H7 (cell line): Measurements from ENCODE around the gene SLAMF9. TPM values are rescaled to one million over a fixed set of nuclear protein-coding genes. Genes with fewer than 3 reads are reported as not detected.

ENCODE experiments used
- DNase-seq: peaks from one replicate; pipeline ENCODE4 v3.0.0; 2012
- H3K27me3 ChIP-seq: 2 replicates; pipeline ENCODE4 v1.6.0; 2011; ENCODE audit warnings: mild to moderate bottlenecking, low read length; ENCODE audit not compliant: control insufficient read depth, insufficient read depth
- H3K36me3 ChIP-seq: replicated peaks from 2 replicates; pipeline ENCODE4 v1.5.1; 2011; ENCODE audit warnings: low read length; ENCODE audit not compliant: control insufficient read depth, insufficient read depth
- H3K4me3 ChIP-seq: 2 replicates; pipeline ENCODE4 v1.5.1; 2011; ENCODE audit warnings: low read depth, mild to moderate bottlenecking, control low read depth, low read length, moderate library complexity; ENCODE audit not compliant: insufficient read depth
- total RNA-seq: library from RNA; depleted of rRNA; stranded (reverse); fragments of >200 nt; shearing (Covaris generic); gene quantifications from 2 replicates; pipeline ENCODE4 v1.2.3, GENCODE V29; 2014

Gene SLAMF9
- total RNA-seq, 1 experiment from 2014 or later: not detected

DNA sequence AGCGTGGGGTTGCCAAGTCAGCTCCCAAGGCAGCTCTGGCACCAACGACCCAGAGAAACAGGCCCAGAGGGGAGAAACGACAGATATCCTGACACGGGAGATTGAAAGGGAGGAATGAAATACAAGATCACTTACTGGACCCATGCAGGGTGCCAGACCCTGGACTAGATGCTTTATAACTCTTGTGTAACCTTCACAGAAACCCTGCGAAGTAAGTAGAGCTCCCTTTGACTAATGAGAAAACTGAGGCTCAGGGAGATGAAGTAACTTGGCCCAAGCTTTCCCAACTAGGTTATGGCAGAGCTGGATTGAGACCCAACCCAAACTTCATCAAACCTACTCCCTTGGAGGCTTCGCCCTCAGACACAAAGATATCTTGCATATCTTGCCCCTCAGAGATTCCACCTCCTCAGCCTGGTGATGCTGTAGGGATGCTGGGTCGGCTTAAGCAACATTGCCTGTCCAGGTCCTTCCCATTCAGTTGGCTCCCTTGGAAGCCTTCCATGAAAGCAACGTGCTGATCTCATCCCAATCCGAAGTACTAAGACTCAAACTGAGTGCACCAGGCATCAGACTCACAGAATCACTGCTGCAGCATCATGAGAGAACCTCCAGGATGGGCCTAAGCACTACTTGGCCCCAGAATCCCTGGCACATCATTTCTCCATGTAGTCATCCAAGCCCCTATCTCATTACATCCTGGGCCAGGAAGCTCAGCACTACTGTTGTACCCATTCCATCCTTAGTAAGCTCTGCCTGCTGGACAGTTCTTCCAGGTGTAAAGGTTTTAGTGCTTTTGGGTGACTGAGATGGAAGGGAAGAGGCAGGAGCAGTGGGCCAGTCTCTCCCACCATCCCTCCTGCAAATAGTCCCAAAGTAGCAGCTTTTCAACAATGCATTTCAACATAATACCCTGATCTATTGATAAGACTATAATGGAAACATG, 7.5 kb downstream of the SLAMF9 start:
- DNase-seq: no peak
- H3K4me3 ChIP-seq: peak overlapping the region; percentile 73
- H3K36me3 ChIP-seq: no peaks in the 10 kb centered on the region
- peaks cover 10% of the 10 kb centered on the region; the same call in 1 of the 2 replicates for H3K27me3 ChIP-seq

DNA sequence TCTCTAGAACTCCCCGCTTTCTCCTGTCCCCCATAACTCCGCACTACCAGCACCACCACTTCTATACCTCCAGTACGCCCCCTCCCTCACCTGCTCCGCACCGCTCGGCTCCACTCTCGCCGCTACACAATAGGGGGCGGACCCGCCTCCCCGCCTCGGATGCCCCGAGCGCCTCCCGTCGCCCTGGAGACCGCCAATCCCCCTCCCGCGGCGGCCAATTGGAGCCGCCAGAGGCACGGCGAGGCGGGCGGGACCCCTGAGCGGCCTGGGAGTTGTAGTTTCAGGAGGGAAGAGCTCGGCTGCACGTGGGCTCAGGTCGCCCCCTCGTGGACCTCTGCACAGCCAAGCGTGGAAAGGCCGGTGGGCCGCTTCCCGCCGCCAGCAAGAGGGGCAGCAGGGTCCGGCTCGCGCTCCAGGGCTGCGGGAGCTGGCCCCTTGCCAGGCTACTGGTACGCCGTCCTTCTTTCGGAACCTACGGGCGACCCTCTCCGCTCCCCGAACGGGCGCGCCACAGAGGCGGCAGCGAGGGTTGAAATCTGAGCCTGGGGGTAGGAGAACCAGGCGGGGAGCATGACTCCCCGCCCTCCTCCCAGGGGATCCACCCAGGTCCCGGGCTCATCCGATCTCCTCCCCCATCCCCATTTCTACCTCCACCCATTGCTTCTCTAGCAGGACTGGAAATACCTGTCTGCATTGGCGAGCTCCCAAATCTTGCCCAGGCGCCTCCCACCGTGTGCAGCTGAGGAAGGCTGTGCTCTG, 8.4 kb downstream of the SLAMF9 start, which contains the start of gene IGSF9:
TSS of gene IGSF9 (minus strand) at position 131 of the 759 bp plus-strand sequence. CDS start 2,159 bp downstream, outside the sequence.
- Histone ChIP-seq H3K4me3 (peak within 1 kb of the TSS; percentile 73), H3K36me3 (no peaks in the 10 kb centered on the region; the same call in 1 of the 2 replicates), H3K27me3 (peaks cover 10% of the 10 kb centered on the region; the same call in 1 of the 2 replicates)
- peak; percentile 98 for DNase-seq

- H3K4me3 ChIP-seq: peak overlapping the region; percentile 73
- peak; percentile 72 for DNase-seq
- H3K27me3 ChIP-seq: peaks cover 10% of the 10 kb centered on the region; the same call in 1 of the 2 replicates
- H3K36me3 ChIP-seq: no peaks in the 10 kb centered on the region; the same call in none of the 2 replicates
Measured at GRCh38 chr1:159944623-159945455, 9.2 kb downstream of the SLAMF9 start.

- Histone ChIP-seq H3K4me3 (no peak overlapping the region), H3K27me3 (peaks cover 10% of the 10 kb centered on the region; the same call in 1 of the 2 replicates), H3K36me3 (no peaks in the 10 kb centered on the region; the same call in none of the 2 replicates)
- DNase-seq: peak; percentile 54
Measured at GRCh38 chr1:159943908-159944622, 10.0 kb downstream of the SLAMF9 start.

- Histone ChIP-seq H3K36me3 (no peaks in the 10 kb centered on the region; the same call in none of the 2 replicates), H3K27me3 (peaks cover 10% of the 10 kb centered on the region; the same call in 1 of the 2 replicates), H3K4me3 (no peak overlapping the region)
- DNase-seq: no peak
Measured at GRCh38 chr1:159943278-159943640, 10.8 kb downstream of the SLAMF9 start.

DNA sequence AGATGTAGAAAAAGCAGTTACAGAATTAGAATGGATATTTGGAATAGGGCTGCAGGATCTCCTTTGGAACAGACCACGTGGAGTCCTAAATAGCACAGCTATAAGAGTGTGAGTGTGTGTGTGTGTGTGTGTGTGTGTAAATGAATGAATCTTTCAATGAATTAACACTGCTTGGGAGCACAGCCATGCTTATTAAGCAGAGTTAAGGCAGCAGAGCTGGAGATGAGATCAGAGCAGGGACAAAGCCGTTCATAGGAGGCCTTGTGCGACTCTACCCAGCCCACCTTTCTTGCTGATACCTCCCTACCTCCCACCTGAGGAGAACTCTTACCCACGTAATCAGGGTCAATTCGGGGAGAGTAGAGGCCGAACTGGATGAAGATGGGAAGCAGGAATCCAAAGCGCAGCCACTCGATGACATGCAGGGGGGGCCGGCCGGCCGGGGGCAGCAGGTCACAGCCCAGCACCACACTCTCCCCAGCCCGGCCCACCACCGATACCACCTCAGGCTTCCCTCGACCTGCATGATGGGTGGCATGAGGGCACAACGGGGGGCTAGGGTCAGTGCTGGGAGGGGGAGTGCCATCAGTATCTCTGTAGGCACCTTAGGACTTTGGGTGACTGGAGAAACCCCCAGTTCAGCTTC, 11.3 kb downstream of the SLAMF9 start:
- DNase-seq: peak; percentile 29
- Histone ChIP-seq H3K4me3 (no peak overlapping the region), H3K27me3 (peaks cover 10% of the 10 kb centered on the region; the same call in 1 of the 2 replicates), H3K36me3 (no peaks in the 10 kb centered on the region; the same call in none of the 2 replicates)

- Histone ChIP-seq H3K27me3 (peaks cover 10% of the 10 kb centered on the region; the same call in 1 of the 2 replicates), H3K4me3 (no peak overlapping the region), H3K36me3 (no peaks in the 10 kb centered on the region; the same call in none of the 2 replicates)
- peak; percentile 77 for DNase-seq
Measured at GRCh38 chr1:159941591-159942560, 12.2 kb downstream of the SLAMF9 start.

DNA sequence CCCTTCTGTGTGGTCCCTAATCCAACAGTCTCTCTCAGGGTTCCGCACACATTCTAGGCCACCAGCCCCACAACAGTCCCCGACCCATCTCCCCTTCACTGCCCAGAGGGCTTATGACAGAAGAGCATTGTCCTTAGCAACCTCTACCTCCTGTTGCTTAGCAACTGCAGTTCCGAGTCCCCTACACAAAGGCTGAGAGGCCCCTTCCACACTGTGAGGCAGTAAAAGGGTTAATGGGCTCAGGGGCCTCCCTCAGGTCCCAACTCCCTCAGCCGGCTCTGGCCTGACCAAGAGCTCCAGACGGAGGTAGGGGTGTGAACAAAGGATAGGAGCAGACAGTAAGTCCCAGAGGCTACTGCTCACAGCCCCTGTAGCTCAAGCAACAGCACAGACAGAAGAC, 12.9 kb downstream of the SLAMF9 start:
- DNase-seq: peak; percentile 65
- Histone ChIP-seq H3K27me3 (peaks cover 7% of the 10 kb centered on the region; the same call in 1 of the 2 replicates), H3K4me3 (no peak overlapping the region), H3K36me3 (no peaks in the 10 kb centered on the region; the same call in none of the 2 replicates)

- Histone ChIP-seq H3K4me3 (no peak overlapping the region), H3K36me3 (no peaks in the 10 kb centered on the region; the same call in none of the 2 replicates), H3K27me3 (peaks cover 7% of the 10 kb centered on the region; the same call in 1 of the 2 replicates)
- peak; percentile 19 for DNase-seq
Measured at GRCh38 chr1:159940006-159940620, 13.9 kb downstream of the SLAMF9 start.

DNA sequence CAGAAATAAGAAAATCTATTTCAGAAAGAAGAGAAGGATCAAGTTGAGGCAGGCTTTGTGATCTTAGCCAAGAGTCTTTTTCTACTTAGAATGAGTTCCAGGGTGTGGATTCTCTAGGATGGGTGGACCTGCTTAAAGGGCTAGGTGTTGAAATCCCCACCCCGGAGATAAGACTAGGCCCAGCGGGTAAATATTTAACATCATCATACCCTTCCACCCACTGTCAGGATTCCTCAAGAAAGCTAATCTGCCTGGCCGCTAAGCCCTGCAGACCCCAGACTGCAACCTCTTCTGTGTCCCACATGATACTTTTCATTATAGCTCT, 14.4 kb downstream of the SLAMF9 start:
- Histone ChIP-seq H3K4me3 (no peak overlapping the region), H3K36me3 (no peaks in the 10 kb centered on the region; the same call in none of the 2 replicates)
- peak; percentile 18 for DNase-seq

GRCh38 chr1:159938905-159939677, 14.9 kb downstream of the SLAMF9 start:
- H3K27me3 ChIP-seq: no peaks in the 10 kb centered on the region; the same call in 1 of the 2 replicates
- no peak for DNase-seq
- H3K4me3 ChIP-seq: no peak overlapping the region
- no peaks in the 10 kb centered on the region; the same call in none of the 2 replicates for H3K36me3 ChIP-seq

More for the DNA sequence above, 14.4 kb downstream of the SLAMF9 start:
- H3K27me3 ChIP-seq: peaks cover 3% of the 10 kb centered on the region; the same call in 1 of the 2 replicates
